GM12878 (cell line): ENCODE measurements around the gene ZKSCAN8. TPM values are rescaled to one million over a fixed set of nuclear protein-coding genes. Genes with fewer than 3 reads are reported as not detected.

ENCODE experiments used
- ATAC-seq: fragments of 200-7000 bp; cut with Tn5 transposase; 3 replicates; pipeline ENCODE4 v1.9.1; 2020; ENCODE audit warnings: mild to moderate bottlenecking, moderate library complexity
- BruUV-seq: library from RNA; stranded (reverse); fragments of 400-500 nt; replicated peaks from 2 replicates; lab custom pipeline; 2021; lab: Mats Ljungman, UMichigan
- CTCF ChIA-PET: fragments of 300-600 bp; sonication (Branson Sonifier 250); formaldehyde crosslinking; extraction: SDS; loops from one replicate; lab custom pipeline; 2021; ENCODE audit warnings: inconsistent platforms; lab: Yijun Ruan, JAX
- POLR2A ChIA-PET: fragments of 350-600 bp; formaldehyde crosslinking; extraction: SDS; loops from one replicate; lab custom pipeline; 2021; ENCODE audit warnings: inconsistent platforms; lab: Charles Lee
- RAD21 ChIA-PET: fragments of 300-600 bp; sonication (Branson Sonifier 250); formaldehyde crosslinking; loops from one replicate; lab custom pipeline; 2023; ENCODE audit warnings: antibody characterized with exemption; ENCODE audit not compliant: unreplicated experiment; lab: Charles Lee
- SMC1A ChIA-PET: fragments of 300-600 bp; sonication (Branson Sonifier 250); formaldehyde crosslinking; loops from one replicate; lab custom pipeline; 2023; ENCODE audit not compliant: unreplicated experiment, uncharacterized antibody; lab: Charles Lee
- DNase-seq: peaks from one replicate; pipeline ENCODE4 v3.0.0-alpha.2; 2011; ENCODE audit warnings: low read depth, low spot score
- FAIRE-seq: peaks from 3 replicates; lab custom pipeline; 2011; peaks lifted over from hg19 to GRCh38; lab: Jason Lieb, UNC
- H2AFZ ChIP-seq: 2 replicates; pipeline ENCODE4 v1.6.0; 2011; ENCODE audit warnings: low read depth, low read length, control low read depth; ENCODE audit not compliant: control insufficient read depth
- H3K27ac ChIP-seq: 2 replicates; pipeline ENCODE4 v1.5.1; 2011; ENCODE audit warnings: control low read depth; ENCODE audit not compliant: control insufficient read depth, insufficient read depth
- H3K27me3 ChIP-seq, 2 experiments: replicated peaks in 1 of 2; 2 replicates each; pipeline versions ENCODE4 v1.6.0 to v1.6.1; 2011; ENCODE audit warnings: low read length in 1 of 2; ENCODE audit not compliant: control insufficient read depth in 2 of 2, insufficient read depth in 2 of 2
- H3K36me3 ChIP-seq, 2 experiments: 2 replicates each; pipeline ENCODE4 v1.5.1; 2011; ENCODE audit warnings: low read length in 1 of 2; ENCODE audit not compliant: control insufficient read depth in 2 of 2, insufficient read depth in 2 of 2
- H3K4me1 ChIP-seq: 2 replicates; pipeline ENCODE4 v1.6.1; 2011; ENCODE audit warnings: mild to moderate bottlenecking, low read length, moderate library complexity, mixed read lengths; ENCODE audit not compliant: control insufficient read depth, insufficient read depth
- H3K4me2 ChIP-seq: 2 replicates; pipeline ENCODE4 v1.6.0; 2011; ENCODE audit warnings: control low read depth; ENCODE audit not compliant: control insufficient read depth, insufficient read depth
- H3K4me3 ChIP-seq: fragments of 200-600 bp; sonication (generic); 2 replicates; pipeline ENCODE4 v1.5.1; 2016
- H3K79me2 ChIP-seq: 2 replicates; pipeline ENCODE4 v1.6.0; 2011; ENCODE audit warnings: low read length; ENCODE audit not compliant: control insufficient read depth, insufficient read depth
- H3K9ac ChIP-seq: 2 replicates; pipeline ENCODE4 v1.8.0; 2011; ENCODE audit warnings: low read length, control low read depth, mixed read lengths; ENCODE audit not compliant: control insufficient read depth, insufficient read depth
- H3K9me3 ChIP-seq: replicated peaks from 3 replicates; pipeline ENCODE4 v1.5.1; 2011; ENCODE audit warnings: mild to moderate bottlenecking, low read length; ENCODE audit not compliant: control insufficient read depth, insufficient read depth
- H4K20me1 ChIP-seq: 2 replicates; pipeline ENCODE4 v1.6.0; 2011; ENCODE audit not compliant: control insufficient read depth, insufficient read depth
- CEBPZ ChIP-seq: fragments of 150-350 bp; IDR thresholded peaks from 2 replicates; pipeline ENCODE4 v1.6.1; 2016; ENCODE audit warnings: low read depth, low read length
- EZH2 ChIP-seq: IDR thresholded peaks from 2 replicates; pipeline ENCODE4 v1.6.1; 2012; ENCODE audit warnings: low read depth, mild to moderate bottlenecking, control low read depth, inconsistent platforms, low read length, borderline replicate concordance; ENCODE audit not compliant: control insufficient read depth
- MEF2B ChIP-seq: fragments of 450-650 bp; IDR thresholded peaks from 2 replicates; pipeline ENCODE4 v1.6.1; 2018; ENCODE audit warnings: mild to moderate bottlenecking, moderate library complexity; ENCODE audit not compliant: partially characterized antibody, poor library complexity, severe bottlenecking
- NFIC ChIP-seq: IDR thresholded peaks from 2 replicates; pipeline ENCODE4 v1.6.1; 2012; ENCODE audit warnings: low read depth, mild to moderate bottlenecking, inconsistent platforms, low read length, moderate library complexity
- PAX8 ChIP-seq: fragments of 450-650 bp; IDR thresholded peaks from 2 replicates; pipeline ENCODE4 v1.6.1; 2017; ENCODE audit warnings: mild to moderate bottlenecking, moderate library complexity
- RAD51 ChIP-seq: fragments of 450-650 bp; IDR thresholded peaks from 2 replicates; pipeline ENCODE4 v1.6.1; 2016; ENCODE audit warnings: moderate library complexity, mild to moderate bottlenecking, inconsistent platforms
- RUNX3 ChIP-seq: IDR thresholded peaks from 2 replicates; pipeline ENCODE4 v1.6.1; 2012; ENCODE audit warnings: low read length, inconsistent platforms
- WGBS: methylation state at CpG from one replicate; pipeline ENCODE4 v1.1.6; 2016; ENCODE audit warnings: low lambda C conversion rate; ENCODE audit not compliant: insufficient replicate concordance, insufficient coverage; ENCODE audit errors: missing lambda C conversion rate; 5-methylcytosine and 5-hydroxymethylcytosine counted together
- in situ Hi-C: fragments of 300-500 bp; cut with MboI; formaldehyde crosslinking; loops from 9 replicates; pipeline ENCODE4 v1.14.3; 2018; ENCODE audit warnings: mixed read lengths
- intact Hi-C: fragments of 100-400 bp; cut with micrococcal nuclease; formaldehyde crosslinking; loops from one replicate; pipeline ENCODE4 v1.14.2; 2022; ENCODE audit not compliant: unreplicated experiment
- polyA plus RNA-seq, 11 experiments: library from polyadenylated mRNA; depleted of rRNA in 4 of 11; unstranded in 6 of 11; stranded (reverse) in 5 of 11; fragments of >200 nt; fragmentation: Nextera tagmentation in 4 of 11; fragmentation: Illumina TruSeq in 1 of 11; extraction: Ambion mirVana in 4 of 11; extraction: Trizol in 1 of 11; gene quantifications; 1 replicate in 1 of 11; 2 replicates in 10 of 11; pipeline versions ENCODE4 v1.2.1 to v1.2.3, GENCODE V29; 2011 to 2016; ENCODE audit warnings: inconsistent platforms in 2 of 11, missing spikeins in 2 of 11, low read depth in 1 of 11
- total RNA-seq, 4 experiments: library from RNA; depleted of rRNA in 3 of 4; stranded (reverse); fragments of >200 nt in 3 of 4; fragmentation: Illumina TruSeq in 1 of 4; extraction: Trizol in 1 of 4; gene quantifications; 2 replicates each; pipeline versions ENCODE4 v1.2.1 to v1.2.3, GENCODE V29; 2013 to 2021

Gene ZKSCAN8
- total and polyA plus RNA-seq, 10 of the 15 experiments (the other 5 are each of a cell fraction or from before 2014, with no cell fraction given), result 1.0 to 17.9 (median 8.7) TPM

DNA sequence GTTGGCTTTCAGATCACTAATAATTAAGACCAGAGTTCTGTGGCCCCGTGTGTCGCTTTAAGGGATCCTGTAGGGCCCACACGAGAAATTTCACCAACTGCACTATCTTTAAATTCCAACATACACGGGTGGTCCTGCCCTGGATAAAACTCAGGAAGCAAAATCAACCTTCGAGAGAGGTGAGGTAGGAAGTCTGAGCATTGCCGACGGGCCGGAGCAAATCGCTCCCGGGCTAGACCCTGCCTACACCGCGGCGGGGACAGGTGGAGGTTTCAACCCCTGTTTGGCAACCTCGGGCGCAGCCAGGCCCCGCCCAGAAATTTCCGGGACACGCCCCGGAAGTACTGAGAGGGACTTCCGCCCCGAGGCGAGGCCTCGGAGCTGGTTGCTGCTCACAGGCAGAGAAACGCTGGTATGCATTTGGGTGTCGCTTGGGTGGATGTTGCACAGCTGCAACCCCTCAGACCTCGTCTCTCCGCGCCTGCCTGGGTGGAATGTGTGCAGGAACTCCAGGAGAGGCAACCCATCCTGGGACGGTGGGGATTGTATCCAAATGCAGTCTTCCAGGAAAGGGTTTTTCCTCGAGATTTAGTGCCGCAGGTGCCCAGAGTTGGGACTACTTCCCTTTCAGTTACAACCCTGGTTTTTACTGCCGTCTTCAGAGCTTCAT, 19.9 kb downstream of the ZKSCAN8 start (continued):
- no peak for TF ChIP-seq CEBPZ
- TF ChIP-seq, all 136 proteins: peak for 18

GRCh38 chr6:28165563-28165962, 23.9 kb downstream of the ZKSCAN8 start:
- no TSS peak for BruUV-seq
- Histone ChIP-seq H3K9me3 (peaks cover 1% of the 10 kb centered on the region; the same call in 2 of the 3 replicates), H3K27me3 (no peaks in the 10 kb centered on the region), H3K27ac (no peak overlapping the region), H3K4me2 (no peak overlapping the region), H3K79me2 (no peaks in the 10 kb centered on the region), H4K20me1 (no peaks in the 10 kb centered on the region), H3K36me3 (no peaks in the 10 kb centered on the region), H3K9ac (no peak overlapping the region), H3K4me1 (no peaks in the 10 kb centered on the region), H3K4me3 (no peak overlapping the region), H2AFZ (no peak overlapping the region)
- ChIA-PET SMC1A (no interaction called here), CTCF (no interaction called here), RAD21 (no interaction called here), POLR2A (no interaction called here)
- WGBS, result 57% methylated on average over 1 of the region's 1 CpG
- intact Hi-C loops, result no loop called here
- no peak for ATAC-seq
- TF ChIP-seq NFIC, result no peak
- TF ChIP-seq RUNX3, result no peak
- no peak for TF ChIP-seq EZH2
- no peak for TF ChIP-seq PAX8
- TF ChIP-seq MEF2B, result no peak
- TF ChIP-seq RAD51, result no peak
- no peak for DNase-seq
- in situ Hi-C loops, result no loop called here
- no peak for FAIRE-seq
